Fibroblast of peridontal ligament (primary cell): ENCODE measurements around the gene CMSS1.

ENCODE experiments used
- DNase-seq: peaks from one replicate; pipeline ENCODE4 v3.0.0-alpha.2; 2010; ENCODE audit errors: extremely low read depth

CMSS1 gene

GRCh38 chr3:99874237-99875002 lies 56.8 kb downstream of the CMSS1 start:
- no peak for DNase-seq

- DNase-seq: peak; percentile 85
These were observed 57.9 kb downstream of the CMSS1 start for GRCh38 chr3:99875581-99875928.

DNA sequence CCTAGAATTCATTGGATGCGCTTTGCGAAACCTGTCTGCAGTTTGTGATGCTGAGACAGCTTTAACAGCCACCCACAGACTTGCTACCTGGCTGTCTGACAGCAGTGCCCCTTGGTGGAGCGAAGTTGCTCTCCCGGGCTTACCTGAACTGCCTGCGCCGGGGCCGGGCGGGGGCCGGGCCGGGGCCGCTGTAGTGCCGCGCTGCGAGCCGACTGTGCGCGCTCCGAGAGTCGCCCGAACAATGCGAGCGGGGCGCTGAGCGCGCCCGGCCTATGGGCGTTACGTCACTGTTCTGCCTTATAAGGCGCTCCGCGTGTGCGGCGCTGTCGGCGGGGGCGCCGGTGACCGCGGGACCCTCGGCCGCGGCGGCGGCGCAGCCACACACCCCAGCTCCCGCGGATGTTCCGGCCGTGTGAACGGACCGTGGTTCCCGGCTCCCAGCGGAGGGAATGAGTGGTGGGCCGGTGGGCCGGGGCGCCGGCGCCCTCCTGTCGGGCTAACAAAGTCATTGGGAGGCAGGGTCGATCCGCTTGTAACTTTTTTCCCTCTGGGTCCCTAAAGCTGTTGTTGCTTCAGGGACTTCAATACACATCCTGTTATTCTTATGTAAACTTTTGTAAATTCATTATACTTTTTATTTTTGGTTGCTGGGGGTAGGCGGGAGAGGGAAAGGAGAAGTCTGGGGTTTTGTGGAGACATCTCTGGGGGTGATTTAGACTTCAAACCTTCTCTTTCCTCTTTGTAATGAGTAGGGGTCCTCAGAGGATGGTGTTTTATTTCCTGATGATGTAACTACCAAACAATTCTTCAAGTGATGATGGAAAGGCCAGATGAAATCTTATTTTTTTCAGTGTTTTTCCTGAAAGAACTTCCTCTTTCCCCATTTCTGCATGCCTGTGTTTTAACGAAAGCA lies 58.5 kb downstream of the CMSS1 start:
- DNase-seq: peak; percentile 75

- no peak for DNase-seq
These were observed 59.4 kb downstream of the CMSS1 start for GRCh38 chr3:99877031-99877579.

- peak; percentile 66 for DNase-seq
These were observed 60.3 kb downstream of the CMSS1 start for GRCh38 chr3:99878005-99878404.

DNA sequence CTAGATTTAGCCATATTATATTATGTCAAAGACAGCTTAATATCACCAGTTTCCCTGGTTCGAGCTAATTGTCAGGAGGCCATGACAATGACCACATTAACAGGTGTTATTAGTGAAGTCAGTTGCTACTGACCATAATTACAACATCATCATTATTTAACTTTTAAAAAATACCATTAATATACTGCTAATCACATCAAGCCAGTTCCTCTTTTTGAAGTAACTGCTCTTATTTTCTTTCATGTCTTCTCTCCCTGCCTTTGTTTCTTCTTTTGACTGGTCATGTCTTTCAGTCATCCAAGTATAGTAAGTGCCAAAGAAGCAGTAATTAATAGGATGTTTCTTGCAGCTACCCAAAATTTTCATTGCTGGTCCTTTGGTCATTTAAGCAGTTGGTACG lies 61.6 kb downstream of the CMSS1 start:
- no peak for DNase-seq

DNA sequence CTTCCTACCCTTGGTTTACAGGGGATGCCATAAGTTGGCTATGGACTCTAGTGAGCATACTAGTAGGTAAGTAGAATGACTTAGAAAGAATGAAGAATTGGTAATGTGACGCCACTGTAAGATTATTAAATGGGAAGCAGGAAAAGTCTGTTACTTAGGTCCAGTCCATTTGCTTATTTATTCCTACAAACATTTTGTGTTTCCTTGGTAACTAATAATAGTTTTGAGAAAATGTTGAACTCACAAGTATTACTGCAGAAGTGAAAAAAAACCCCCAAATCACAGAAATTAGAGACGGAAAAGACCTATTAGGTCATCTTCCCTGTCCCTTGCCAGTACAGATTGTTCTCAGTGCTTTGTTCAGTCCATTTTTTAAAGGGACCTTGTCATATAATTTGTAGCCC lies 63.5 kb downstream of the CMSS1 start:
- DNase-seq: no peak

GRCh38 chr3:99882436-99883137 lies 64.9 kb downstream of the CMSS1 start:
- no peak for DNase-seq

DNA sequence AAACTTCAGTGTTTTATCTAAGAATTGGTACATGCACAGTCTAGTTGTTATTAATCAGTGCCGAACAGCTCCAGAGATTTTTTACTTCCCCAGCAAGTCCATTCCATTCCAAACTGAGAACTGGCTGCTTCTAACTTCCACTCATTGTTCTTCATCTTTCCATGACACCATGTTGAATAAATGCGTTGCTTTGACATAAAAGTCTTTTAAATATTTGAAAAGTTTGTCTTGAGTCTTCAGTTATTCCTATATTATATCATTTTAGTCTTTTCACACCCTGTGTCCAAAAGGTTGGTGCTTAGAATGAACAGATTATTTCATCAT lies 65.4 kb downstream of the CMSS1 start:
- no peak for DNase-seq

- DNase-seq: no peak
These were observed 66.0 kb downstream of the CMSS1 start for GRCh38 chr3:99883693-99884092.

- no peak for DNase-seq
These were observed 66.8 kb downstream of the CMSS1 start for GRCh38 chr3:99884484-99884883.

- DNase-seq: no peak
These were observed 67.4 kb downstream of the CMSS1 start for GRCh38 chr3:99885085-99885484.

GRCh38 chr3:99885851-99886250 lies 68.2 kb downstream of the CMSS1 start:
- DNase-seq: no peak

DNA sequence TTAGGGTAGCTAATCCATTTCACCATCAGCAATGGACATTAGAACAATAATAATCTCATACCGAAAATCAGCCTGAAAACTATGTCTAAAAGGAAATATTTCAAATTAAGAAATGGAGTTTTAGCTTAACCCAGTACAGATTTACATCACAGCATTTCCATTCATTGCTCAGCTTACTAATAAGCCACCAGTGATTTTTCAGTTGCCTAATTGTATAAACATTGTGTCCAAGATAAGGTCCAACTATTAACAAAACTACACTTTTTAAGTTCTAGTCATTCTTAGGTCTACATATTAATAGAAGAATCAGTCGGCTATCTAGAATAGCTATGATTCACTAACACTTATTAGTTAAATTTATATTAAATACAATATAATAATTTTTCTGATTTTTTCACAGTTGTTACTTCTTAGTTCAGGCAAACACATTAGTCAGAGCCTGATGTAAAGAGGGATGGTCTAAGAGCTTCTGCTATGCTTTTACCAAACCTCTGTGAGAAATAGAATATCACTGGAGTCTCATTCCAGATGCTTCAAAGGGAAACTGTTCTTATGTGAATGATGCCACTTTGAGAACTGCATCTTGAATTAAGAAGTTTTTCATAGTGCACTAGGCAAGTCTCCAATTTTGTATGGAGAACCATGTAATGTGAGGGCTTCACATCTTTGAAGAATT lies 74.1 kb downstream of the CMSS1 start:
- peak; percentile 27 for DNase-seq

GRCh38 chr3:99892332-99892731 lies 74.7 kb downstream of the CMSS1 start:
- no peak for DNase-seq

DNA sequence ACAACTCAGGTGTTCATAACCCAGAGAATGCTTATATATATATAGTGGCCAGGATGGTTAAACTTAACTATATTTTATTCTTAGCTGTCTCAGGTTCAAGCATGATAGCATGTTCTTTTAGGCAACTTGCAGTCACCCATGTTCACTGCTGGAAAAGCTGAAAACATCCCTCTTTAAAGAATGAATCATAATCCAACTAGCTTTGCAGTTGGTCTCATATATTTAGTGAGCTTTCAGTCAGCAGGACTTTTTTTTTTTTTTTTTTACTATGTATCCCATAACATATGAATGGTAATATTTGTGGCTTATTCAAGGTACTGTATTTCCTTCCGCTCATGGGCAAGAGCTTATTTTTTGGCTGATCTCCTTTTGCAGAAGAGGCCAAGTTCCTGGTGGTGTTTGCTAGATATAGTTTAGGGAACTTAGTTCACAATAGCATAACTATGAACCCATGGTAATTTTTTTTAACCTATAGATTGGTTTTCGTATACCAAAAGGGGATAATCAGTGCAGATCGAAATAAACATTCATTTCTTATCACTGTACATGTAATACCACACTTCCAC lies 77.6 kb downstream of the CMSS1 start:
- peak; percentile 30 for DNase-seq

DNA sequence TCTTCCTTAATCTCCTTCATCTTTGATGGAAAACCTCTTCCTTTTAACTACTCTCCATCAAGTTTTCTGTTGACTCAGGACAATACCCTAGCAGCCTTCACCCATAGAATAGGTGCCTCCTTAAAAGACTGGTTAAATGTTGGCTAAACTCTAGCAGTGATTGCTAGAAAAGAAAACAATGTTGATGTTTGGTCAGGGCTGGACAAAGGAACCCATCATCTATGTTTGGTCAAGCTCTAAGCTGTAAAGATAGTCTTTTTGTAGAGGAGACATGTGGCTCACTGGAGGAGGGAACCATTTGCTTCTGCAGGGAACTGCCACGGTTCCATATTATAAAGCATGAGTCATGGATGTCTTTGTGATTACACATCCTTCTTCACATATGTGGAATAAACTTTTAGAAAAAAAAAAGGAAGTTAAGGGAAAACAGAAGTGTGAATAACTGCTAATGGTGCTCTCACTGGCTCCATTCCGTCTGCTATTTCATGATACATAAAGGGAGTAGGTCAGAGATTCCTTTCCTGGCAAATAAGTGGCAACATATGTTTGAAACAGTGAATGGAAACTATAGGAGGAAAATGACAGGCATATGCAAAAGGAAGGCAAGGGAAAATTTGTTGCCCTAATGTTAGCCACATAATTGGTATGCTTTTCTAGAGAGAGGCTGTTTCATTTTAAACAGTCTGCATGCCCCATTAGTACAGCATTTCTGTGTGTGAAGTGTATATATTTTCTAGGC lies 78.2 kb downstream of the CMSS1 start:
- peak; percentile 88 for DNase-seq

- DNase-seq: no peak
These were observed 78.8 kb downstream of the CMSS1 start for GRCh38 chr3:99896482-99896881.

DNA sequence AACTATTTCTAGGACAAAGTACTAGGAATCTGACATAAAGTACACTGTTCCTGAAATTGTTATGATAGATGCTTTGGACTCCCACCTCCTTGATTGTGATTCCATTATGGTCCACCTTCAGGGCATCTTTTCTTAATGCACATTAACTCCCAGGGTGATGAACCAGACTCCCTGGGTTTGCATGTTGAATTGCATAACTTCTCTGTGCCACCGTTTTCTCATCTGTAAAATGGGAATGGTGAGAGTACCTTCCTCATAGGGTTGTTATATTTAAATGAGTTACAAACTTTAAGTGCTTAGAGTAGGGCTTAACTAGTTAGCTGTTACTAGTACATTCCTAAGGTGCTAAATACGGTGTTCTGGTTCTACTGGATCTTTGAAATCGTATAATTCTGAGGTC lies 81.9 kb downstream of the CMSS1 start:
- no peak for DNase-seq

DNA sequence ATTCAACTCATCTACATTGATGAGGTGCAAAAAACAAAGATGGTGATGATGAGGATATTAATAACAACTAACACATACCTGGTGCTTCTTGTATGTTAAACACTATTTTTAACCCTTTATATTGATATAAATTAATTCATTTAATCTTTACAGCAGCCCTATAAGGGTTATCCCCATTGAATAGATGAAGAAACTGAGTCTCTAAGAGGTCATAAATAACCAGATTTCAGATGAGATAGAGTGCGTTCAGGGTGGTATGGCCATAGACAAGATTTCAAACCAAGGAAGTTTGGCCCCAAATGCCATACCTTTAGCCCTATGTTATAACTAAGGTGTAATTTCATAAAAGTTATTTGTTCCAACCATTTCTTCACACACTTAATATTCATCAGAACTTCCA lies 82.6 kb downstream of the CMSS1 start:
- DNase-seq: no peak
